VCaP (cell line): ENCODE results near the gene EVA1A.

Source experiments
- H3K27ac ChIP-seq: fragments of 450-650 bp; 2 replicates; pipeline ENCODE4 v1.5.1; 2017
- CTCF ChIP-seq: fragments of 450-650 bp; conservative IDR thresholded peaks from 2 replicates; pipeline ENCODE4 v1.5.1; 2017; ENCODE audit warnings: mild to moderate bottlenecking, moderate library complexity

Gene EVA1A

GRCh38 chr2:75518638-75519465 lies 41.9 kb downstream of the EVA1A start:
- no peak overlapping the region for H3K27ac ChIP-seq
- TF ChIP-seq CTCF: no peak

- H3K27ac ChIP-seq: no peak overlapping the region
- no peak for TF ChIP-seq CTCF
These were observed 43.0 kb downstream of the EVA1A start for GRCh38 chr2:75517547-75518230.

- peak overlapping the region; percentile 7; the same call in 1 of the 2 replicates for H3K27ac ChIP-seq
- TF ChIP-seq CTCF: no peak
These were observed 44.1 kb downstream of the EVA1A start for GRCh38 chr2:75516378-75517360.

- peak overlapping the region; percentile 7; the same call in 1 of the 2 replicates for H3K27ac ChIP-seq
- TF ChIP-seq CTCF: no peak
These were observed 45.0 kb downstream of the EVA1A start for GRCh38 chr2:75515584-75516368.

- H3K27ac ChIP-seq: no peak overlapping the region
- no peak for TF ChIP-seq CTCF
These were observed 47.0 kb downstream of the EVA1A start for GRCh38 chr2:75513616-75514170.

- H3K27ac ChIP-seq: no peak overlapping the region
- TF ChIP-seq CTCF: no peak
These were observed 48.1 kb downstream of the EVA1A start for GRCh38 chr2:75512455-75513212.
